HepG2 (cell line): ENCODE data around the gene ABCA2. TPM values are rescaled to one million over a fixed set of nuclear protein-coding genes. Genes with fewer than 3 reads are reported as not detected.
A peak's percentile ranks its signal among the peaks of the same experiment; 100 is the strongest.

Experiments
- ATF1 ChIP-seq: IDR thresholded peaks from 2 replicates; pipeline ENCODE4 v1.6.1; 2016; ENCODE audit warnings: mild to moderate bottlenecking, control low read depth
- HOXD1 ChIP-seq: sonication (generic); formaldehyde crosslinking; IDR thresholded peaks from 2 replicates; pipeline ENCODE4 v1.5.0; 2020; ENCODE audit warnings: missing genetic modification reagents
- KLF16 ChIP-seq, 2 experiments: sonication (generic) in 1 of 2; formaldehyde crosslinking in 1 of 2; IDR thresholded peaks; 2 replicates each; pipeline versions ENCODE4 v1.6.1 to v1.8.0; 2016 to 2023; ENCODE audit warnings: missing genetic modification reagents in 2 of 2, missing compliant biosample characterization in 1 of 2
- MEF2D ChIP-seq: sonication (generic); formaldehyde crosslinking; IDR thresholded peaks from 2 replicates; pipeline ENCODE4 v1.5.1; 2020; ENCODE audit warnings: mild to moderate bottlenecking, missing genetic modification reagents
- MNT ChIP-seq: fragments of 450-650 bp; IDR thresholded peaks from 2 replicates; pipeline ENCODE4 v1.6.1; 2016
- MXD3 ChIP-seq: IDR thresholded peaks from 2 replicates; pipeline ENCODE4 v1.6.1; 2016; ENCODE audit warnings: mild to moderate bottlenecking, missing biosample characterization, missing genetic modification reagents
- NFE2L2 ChIP-seq: fragments of 150-350 bp; IDR thresholded peaks from 2 replicates; pipeline ENCODE4 v1.6.1; 2014; ENCODE audit warnings: low read length
- NFKB2 ChIP-seq: sonication (generic); formaldehyde crosslinking; IDR thresholded peaks from 2 replicates; pipeline ENCODE4 v1.4.0; 2020; ENCODE audit warnings: missing genetic modification reagents, borderline replicate concordance
- NR2C2 ChIP-seq: sonication (generic); formaldehyde crosslinking; IDR thresholded peaks from 2 replicates; pipeline ENCODE4 v1.4.0; 2020; ENCODE audit warnings: missing genetic modification reagents, mild to moderate bottlenecking, moderate library complexity, borderline replicate concordance
- NR2F1 ChIP-seq, 2 experiments: fragments of 450-650 bp in 1 of 2; formaldehyde crosslinking in 1 of 2; IDR thresholded peaks; 2 replicates each; pipeline versions ENCODE4 v1.5.0 to v1.6.1; 2016 to 2020; ENCODE audit warnings: mild to moderate bottlenecking in 1 of 2, missing compliant biosample characterization in 1 of 2, missing genetic modification reagents in 1 of 2, moderate library complexity in 1 of 2
- POLR2A ChIP-seq, 2 experiments: IDR thresholded peaks; 2 replicates each; pipeline ENCODE4 v1.6.1; 2011; ENCODE audit warnings: low read depth in 2 of 2, low read length in 2 of 2, mild to moderate bottlenecking in 1 of 2, moderate library complexity in 1 of 2; ENCODE audit not compliant: insufficient read depth in 1 of 2
- RBFOX2 ChIP-seq: fragments of 200-400 bp; formaldehyde crosslinking; IDR thresholded peaks from 2 replicates; pipeline ENCODE4 v1.6.1; 2017; ENCODE audit warnings: low read depth, mild to moderate bottlenecking, low read length
- RFXAP ChIP-seq: sonication (generic); formaldehyde crosslinking; IDR thresholded peaks from 2 replicates; pipeline ENCODE4 v1.4.0; 2020; ENCODE audit warnings: missing genetic modification reagents, borderline replicate concordance
- RXRB ChIP-seq: IDR thresholded peaks from 2 replicates; pipeline ENCODE4 v1.6.1; 2016; ENCODE audit warnings: borderline replicate concordance, missing genetic modification reagents, missing compliant biosample characterization
- SNAPC5 ChIP-seq: sonication (generic); formaldehyde crosslinking; IDR thresholded peaks from 2 replicates; pipeline ENCODE4 v1.8.1; 2023; ENCODE audit warnings: mild to moderate bottlenecking, missing genetic modification reagents, borderline replicate concordance
- SOX6 ChIP-seq, 2 experiments: fragments of 450-650 bp in 1 of 2; sonication (generic) in 1 of 2; formaldehyde crosslinking in 1 of 2; IDR thresholded peaks; 2 replicates each; pipeline versions ENCODE4 v1.4.0 to v1.6.1; 2017 to 2020; ENCODE audit warnings: antibody characterized with exemption in 1 of 2, mild to moderate bottlenecking in 1 of 2, missing genetic modification reagents in 1 of 2
- TBX2 ChIP-seq: sonication (generic); formaldehyde crosslinking; IDR thresholded peaks from 2 replicates; pipeline ENCODE4 v1.5.0; 2020; ENCODE audit warnings: missing genetic modification reagents, mild to moderate bottlenecking, borderline replicate concordance
- ZNF17 ChIP-seq: sonication (generic); formaldehyde crosslinking; IDR thresholded peaks from 2 replicates; pipeline ENCODE4 v1.5.0; 2020; ENCODE audit warnings: mild to moderate bottlenecking, missing genetic modification reagents
- ZNF260 ChIP-seq: sonication (generic); formaldehyde crosslinking; IDR thresholded peaks from 2 replicates; pipeline ENCODE4 v1.4.0; 2020; ENCODE audit warnings: missing genetic modification reagents, low read depth, mild to moderate bottlenecking, borderline replicate concordance
- ZNF280D ChIP-seq: sonication (generic); formaldehyde crosslinking; IDR thresholded peaks from 2 replicates; pipeline ENCODE4 v1.5.1; 2020; ENCODE audit warnings: mild to moderate bottlenecking, missing genetic modification reagents
- ZNF326 ChIP-seq: sonication (generic); formaldehyde crosslinking; IDR thresholded peaks from 2 replicates; pipeline ENCODE4 v1.4.0; 2020; ENCODE audit warnings: missing genetic modification reagents, borderline replicate concordance
- ZNF367 ChIP-seq: sonication (generic); formaldehyde crosslinking; IDR thresholded peaks from 2 replicates; pipeline ENCODE4 v1.4.0; 2020; ENCODE audit warnings: missing genetic modification reagents, borderline replicate concordance
- ZNF576 ChIP-seq: sonication (generic); formaldehyde crosslinking; IDR thresholded peaks from 2 replicates; pipeline ENCODE4 v1.4.0; 2020; ENCODE audit warnings: mild to moderate bottlenecking, missing genetic modification reagents
- ZNF605 ChIP-seq: sonication (generic); formaldehyde crosslinking; IDR thresholded peaks from 2 replicates; pipeline ENCODE4 v1.8.0; 2022; ENCODE audit warnings: mild to moderate bottlenecking, missing genetic modification reagents
- ZNF724P ChIP-seq: sonication (generic); formaldehyde crosslinking; IDR thresholded peaks from 2 replicates; pipeline ENCODE4 v1.8.0; 2022; ENCODE audit warnings: missing genetic modification reagents, borderline replicate concordance
- ZNF788 ChIP-seq: sonication (generic); formaldehyde crosslinking; IDR thresholded peaks from 2 replicates; pipeline ENCODE4 v1.5.0; 2020; ENCODE audit warnings: mild to moderate bottlenecking, missing genetic modification reagents, borderline replicate concordance
- ZNF83 ChIP-seq: sonication (generic); formaldehyde crosslinking; IDR thresholded peaks from 2 replicates; pipeline ENCODE4 v1.4.0; 2020; ENCODE audit warnings: missing genetic modification reagents, mild to moderate bottlenecking, borderline replicate concordance
- polyA plus RNA-seq, 8 experiments: library from polyadenylated mRNA; depleted of rRNA in 3 of 8; stranded (reverse) in 7 of 8; unstranded in 1 of 8; fragments of >200 nt; fragmentation: Illumina TruSeq in 4 of 8; extraction: Trizol in 4 of 8; gene quantifications; 2 replicates each; pipeline versions ENCODE4 v1.2.1 to v1.2.3, GENCODE V29; 2011 to 2016; ENCODE audit warnings: low read depth in 4 of 8, missing spikeins in 1 of 8, mixed read lengths in 1 of 8; ENCODE audit not compliant: insufficient read depth in 1 of 8
- total RNA-seq, 5 experiments: library from RNA; depleted of rRNA; stranded (reverse); fragments of >200 nt; fragmentation: Illumina TruSeq; extraction: Trizol; gene quantifications; 2 replicates each; pipeline ENCODE4 v1.2.3, GENCODE V29; 2016; ENCODE audit warnings: low read depth in 1 of 5

ABCA2 gene
- total and polyA plus RNA-seq, 2 of the 13 experiments (the other 11 are each of a cell fraction or from before 2014, with no cell fraction given) = 2.9 to 19.2 TPM

- TF ChIP-seq TBX2 (CRISPR knock-in tag) (peak; percentile 48; the same call in 1 of the 2 replicates), SNAPC5 (CRISPR knock-in tag) (no peak), ZNF576 (no peak), ZNF83 (CRISPR knock-in tag) (no peak), MXD3 (CRISPR knock-in tag) (no peak), MNT (no peak), ZNF788 (CRISPR knock-in tag) (0 out of 2 replicates have a peak, but pooled peaks have one; percentile 57), ZNF280D (CRISPR knock-in tag) (no peak), POLR2A (IDR thresholded peaks at IDR 0.05; ENCODE audit: insufficient read depth in 1 of 2, low read depth in 2 of 2, low read length in 2 of 2) (no peak), ATF1 (no peak), ZNF17 (CRISPR knock-in tag) (no peak), NFE2L2 (no peak), KLF16 (CRISPR knock-in tag; IDR thresholded peaks at IDR 0.05) (no peak), NR2C2 (CRISPR knock-in tag) (no peak), HOXD1 (CRISPR knock-in tag) (no peak), MEF2D (0 out of 2 replicates have a peak, but pooled peaks have one; percentile 22), SOX6 (IDR thresholded peaks at IDR 0.05) (no peak), SOX6 (CRISPR knock-in tag; IDR thresholded peaks at IDR 0.05) (no peak), ZNF724P (CRISPR knock-in tag) (no peak), RXRB (CRISPR knock-in tag) (no peak), ZNF260 (CRISPR knock-in tag) (no peak), NFKB2 (CRISPR knock-in tag) (no peak; the same call in 1 of the 2 replicates), NR2F1 (CRISPR knock-in tag; IDR thresholded peaks at IDR 0.05) (no peak), RFXAP (CRISPR knock-in tag) (no peak), ZNF326 (CRISPR knock-in tag) (no peak), RBFOX2 (no peak), ZNF605 (0 out of 2 replicates have a peak, but pooled peaks have one; percentile 25), ZNF367 (CRISPR knock-in tag) (no peak)
These were observed 48.6 kb upstream of the ABCA2 start (continued) for GRCh38 chr9:137076636-137077009.
